Mesodermal cell (in vitro differentiated cells): ENCODE data around the gene FOXL2.

Experiments
- H3K27ac ChIP-seq: 2 replicates; pipeline ENCODE4 v1.7.0; 2013; ENCODE audit warnings: mild to moderate bottlenecking, low read depth, low read length, moderate library complexity; ENCODE audit not compliant: severe bottlenecking
- H3K36me3 ChIP-seq: 2 replicates; pipeline ENCODE4 v1.7.1; 2013; ENCODE audit warnings: mild to moderate bottlenecking, low read length, moderate library complexity; ENCODE audit not compliant: control insufficient read depth, insufficient read depth
- H3K4me1 ChIP-seq: one replicate; pipeline ENCODE4 v1.7.1; 2013; ENCODE audit warnings: mild to moderate bottlenecking, low read length; ENCODE audit not compliant: insufficient read depth, control insufficient read depth, poor library complexity, severe bottlenecking
- H3K4me3 ChIP-seq: 2 replicates; pipeline ENCODE4 v1.7.0; 2013; ENCODE audit warnings: low read length, control low read depth, mild to moderate bottlenecking; ENCODE audit not compliant: insufficient read depth, poor library complexity, severe bottlenecking; ENCODE audit errors: extremely low read depth
- H3K9me3 ChIP-seq: 2 replicates; pipeline ENCODE4 v1.7.1; 2013; ENCODE audit warnings: mild to moderate bottlenecking, low read length, moderate library complexity; ENCODE audit not compliant: control insufficient read depth
- WGBS, 2 experiments: methylation state at CpG; one replicate each; pipeline ENCODE4 v1.1.5; 2013; ENCODE audit warnings: missing lambda C conversion rate in 2 of 2; ENCODE audit not compliant: insufficient coverage in 2 of 2; 5-methylcytosine and 5-hydroxymethylcytosine counted together

FOXL2 gene

GRCh38 chr3:138938877-138939560 lies 7.9 kb downstream of the FOXL2 start:
- 2% methylated on average over 16 to 22 of the region's 32 CpGs for WGBS, 2 experiments
- Histone ChIP-seq H3K27ac (no peak overlapping the region), H3K9me3 (no peaks in the 10 kb centered on the region), H3K4me3 (peak overlapping the region; percentile 16), H3K4me1 (peaks cover 37% of the 10 kb centered on the region), H3K36me3 (no peaks in the 10 kb centered on the region)

GRCh38 chr3:138938056-138938876 lies 8.7 kb downstream of the FOXL2 start:
- Histone ChIP-seq H3K27ac (no peak overlapping the region), H3K4me1 (peaks cover 32% of the 10 kb centered on the region), H3K4me3 (peak overlapping the region; percentile 16), H3K9me3 (no peaks in the 10 kb centered on the region), H3K36me3 (no peaks in the 10 kb centered on the region)
- WGBS, 2 experiments = 1 to 3% methylated on average over 36 to 48 of the region's 48 CpGs

- 0 to 2% methylated on average over 17 to 24 of the region's 29 CpGs for WGBS, 2 experiments
These were observed 9.3 kb downstream of the FOXL2 start for GRCh38 chr3:138937690-138938055.

GRCh38 chr3:138936741-138937689 lies 9.9 kb downstream of the FOXL2 start:
- Histone ChIP-seq H3K4me1 (peaks cover 32% of the 10 kb centered on the region), H3K27ac (no peak overlapping the region), H3K9me3 (no peaks in the 10 kb centered on the region), H3K4me3 (no peak overlapping the region), H3K36me3 (no peaks in the 10 kb centered on the region)
- WGBS, 2 experiments = 5 to 8% methylated on average over 39 to 42 of the region's 45 CpGs

More at GRCh38 chr3:138937690-138938055, 9.3 kb downstream of the FOXL2 start:
- Histone ChIP-seq H3K9me3 (no peaks in the 10 kb centered on the region), H3K36me3 (no peaks in the 10 kb centered on the region), H3K27ac (no peak overlapping the region), H3K4me3 (no peak overlapping the region), H3K4me1 (peaks cover 32% of the 10 kb centered on the region)

GRCh38 chr3:138935863-138936740 lies 10.8 kb downstream of the FOXL2 start:
- 2% methylated on average over 44 to 57 of the region's 58 CpGs for WGBS, 2 experiments
- Histone ChIP-seq H3K36me3 (no peaks in the 10 kb centered on the region), H3K27ac (no peak overlapping the region), H3K9me3 (no peaks in the 10 kb centered on the region), H3K4me1 (peaks cover 32% of the 10 kb centered on the region), H3K4me3 (peak overlapping the region; percentile 25)

DNA sequence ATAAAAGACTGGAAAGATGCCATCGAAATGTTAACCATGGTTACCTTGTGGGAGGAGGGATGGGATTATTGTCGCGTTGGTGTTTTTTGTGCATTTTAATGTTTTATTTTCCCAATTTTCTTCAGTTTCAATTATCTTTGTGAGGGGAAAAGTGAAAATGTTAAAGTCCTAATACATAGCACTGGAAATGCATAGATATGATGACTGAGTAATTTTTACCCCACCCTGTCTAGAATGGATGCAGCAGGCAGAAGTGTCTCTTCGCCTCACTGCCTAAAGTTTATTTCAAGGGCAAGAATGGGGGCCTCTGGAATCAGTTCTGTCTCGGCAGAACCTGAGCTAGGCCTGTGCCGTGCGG lies 11.5 kb downstream of the FOXL2 start:
- Histone ChIP-seq H3K9me3 (no peaks in the 10 kb centered on the region), H3K27ac (no peak overlapping the region), H3K4me1 (peaks cover 34% of the 10 kb centered on the region), H3K36me3 (no peaks in the 10 kb centered on the region), H3K4me3 (peak overlapping the region; percentile 25)
- 19 to 22% methylated on average over 3 to 4 of the region's 7 CpGs for WGBS, 2 experiments

DNA sequence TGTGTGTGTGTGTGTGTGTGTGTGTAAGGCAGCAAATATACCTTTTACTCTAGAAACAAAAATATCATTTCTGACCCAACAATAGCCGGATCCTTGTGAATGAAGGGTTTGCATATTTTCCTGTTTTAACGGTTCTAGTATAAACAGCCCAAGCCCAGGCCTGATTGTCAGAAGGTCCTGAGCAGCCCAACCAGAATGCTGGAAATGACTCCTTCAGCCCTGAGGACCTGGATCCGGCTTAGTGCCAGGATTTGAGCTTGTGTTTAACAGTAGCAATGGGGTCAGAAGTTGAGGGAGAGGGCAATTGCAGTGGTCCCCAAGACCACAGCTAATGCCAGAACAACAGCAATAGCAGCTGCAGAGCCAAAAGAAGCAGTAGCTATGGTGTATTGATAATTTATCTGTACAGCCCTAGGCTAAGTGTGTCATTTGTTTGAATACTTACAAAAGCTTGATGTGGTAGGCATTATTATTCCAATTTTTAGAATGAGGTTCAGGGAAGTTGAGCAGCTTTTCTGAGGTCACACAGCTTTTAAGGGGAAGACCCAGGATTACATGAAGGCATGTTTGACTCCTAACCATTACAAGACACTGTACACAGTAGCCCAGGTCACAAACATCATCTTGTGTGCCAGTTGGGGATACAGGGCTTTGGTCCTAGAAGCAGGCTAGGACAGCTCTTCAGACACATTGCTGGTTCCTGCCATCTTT lies 12.8 kb downstream of the FOXL2 start:
- 79 to 83% methylated on average over 2 to 3 of the region's 3 CpGs for WGBS, 2 experiments
- Histone ChIP-seq H3K36me3 (no peaks in the 10 kb centered on the region), H3K4me1 (peaks cover 21% of the 10 kb centered on the region), H3K9me3 (no peaks in the 10 kb centered on the region), H3K4me3 (no peak overlapping the region), H3K27ac (no peak overlapping the region)

DNA sequence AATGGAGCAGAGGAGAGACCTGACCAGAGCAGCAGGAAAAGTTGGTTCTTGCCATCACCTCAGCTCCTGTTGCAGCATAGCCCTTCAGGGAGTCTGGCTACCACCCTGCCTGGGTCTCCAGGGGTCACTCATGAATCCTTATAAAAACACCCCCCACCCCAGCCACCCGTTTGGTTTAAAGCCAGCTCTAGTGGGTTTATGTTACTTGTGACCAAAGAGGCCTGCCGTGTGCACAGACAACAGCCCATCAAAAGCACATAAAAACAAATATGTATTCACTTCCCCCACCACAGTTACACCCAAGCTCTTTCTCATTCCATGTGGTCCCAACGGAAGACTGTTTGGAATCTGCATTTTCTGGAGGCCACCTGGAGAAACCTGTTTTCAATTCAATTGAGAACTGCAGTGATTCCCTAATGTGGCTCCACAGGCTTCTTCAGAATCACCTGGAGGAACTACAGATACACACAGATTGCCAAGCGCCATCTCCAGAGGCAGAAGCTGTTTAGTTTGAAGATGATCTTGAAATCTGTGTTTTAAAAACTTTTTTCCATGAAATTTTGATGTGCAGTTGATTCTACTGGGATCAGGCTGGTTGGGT lies 13.8 kb downstream of the FOXL2 start:
- Histone ChIP-seq H3K27ac (no peak overlapping the region), H3K4me1 (peaks cover 16% of the 10 kb centered on the region), H3K36me3 (no peaks in the 10 kb centered on the region), H3K4me3 (no peak overlapping the region), H3K9me3 (no peaks in the 10 kb centered on the region)
- 20 to 57% methylated on average over 1 to 3 of the region's 4 CpGs for WGBS, 2 experiments

DNA sequence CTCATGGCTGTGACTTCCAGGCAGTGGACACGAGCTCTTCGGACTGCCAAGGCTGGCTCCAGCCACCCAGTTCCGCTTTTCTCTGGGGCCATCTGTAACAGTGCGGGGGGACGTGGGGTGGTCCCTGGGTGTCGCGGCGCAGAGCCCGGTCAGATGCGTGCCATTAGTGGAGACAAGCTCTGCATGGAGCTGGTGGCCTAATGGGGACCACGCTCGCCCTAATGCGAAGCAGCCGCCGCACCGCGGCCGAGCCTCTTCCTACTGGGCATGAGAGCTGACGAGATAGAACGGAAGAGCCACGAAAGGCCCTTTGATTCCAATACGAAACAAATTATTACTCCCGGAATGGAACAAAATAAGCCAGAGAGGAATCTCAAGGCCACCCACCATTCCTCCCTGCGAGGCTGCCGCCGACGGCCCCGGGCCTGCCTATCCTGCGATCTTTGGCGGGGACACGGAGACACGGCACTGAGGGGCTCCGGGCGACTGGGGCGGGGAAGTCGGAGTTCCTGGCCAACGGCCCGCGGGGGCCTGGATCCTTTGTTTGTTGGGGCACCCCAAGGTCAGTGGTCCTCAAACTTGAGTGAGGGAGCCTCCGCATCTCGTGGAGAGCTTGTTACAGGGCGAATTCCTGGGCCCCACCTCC lies 18.1 kb downstream of the FOXL2 start:
- Histone ChIP-seq H3K4me1 (peaks cover 3% of the 10 kb centered on the region), H3K9me3 (no peaks in the 10 kb centered on the region), H3K4me3 (no peak overlapping the region), H3K36me3 (no peaks in the 10 kb centered on the region), H3K27ac (no peak overlapping the region)
- WGBS, 2 experiments = 94% methylated on average over 40 to 42 of the region's 42 CpGs
